ENCODE measurements around the gene CCDC9. TPM values are rescaled to one million over a fixed set of nuclear protein-coding genes. Genes with fewer than 3 reads are reported as not detected.

Gene CCDC9
- polyA plus RNA-seq, 1 experiment: 5.0 TPM

- ChIA-PET POLR2A (no interaction called here), CTCF (interaction anchor here (1.8 kb wide), 1 partner anchor 47 kb away, joined by 5 read pairs; the partner anchor contains the start of gene DHX34)
- TF ChIP-seq CTCF (IDR thresholded peaks at IDR 0.05; ENCODE audit: low read depth, low read length): no peak
- no peaks in the 10 kb centered on the region for H3K9me3 ChIP-seq (ENCODE audit: control insufficient read depth, insufficient read depth, low read length)
- no peak overlapping the region for H3K4me3 ChIP-seq (ENCODE audit: low read depth, low read length)
- no peaks in the 10 kb centered on the region for H3K27me3 ChIP-seq (ENCODE audit: control insufficient read depth, insufficient read depth, low read length)
- no peak overlapping the region for H3K27ac ChIP-seq (ENCODE audit: low read depth, low read length)
- no peak for DNase-seq (ENCODE audit: low read depth, low spot score)
These were observed 45.9 kb downstream of the CCDC9 start for GRCh38 chr19:47302249-47302648.

- Histone ChIP-seq H3K9me3 (ENCODE audit: control insufficient read depth, insufficient read depth, low read length) (no peaks in the 10 kb centered on the region), H3K27ac (ENCODE audit: low read depth, low read length) (no peak overlapping the region), H3K4me3 (ENCODE audit: low read depth, low read length) (no peak overlapping the region), H3K27me3 (ENCODE audit: control insufficient read depth, insufficient read depth, low read length) (no peaks in the 10 kb centered on the region)
- CTCF ChIA-PET: interaction anchor here (1.1 to 1.8 kb wide), 3 partner anchors 8 to 45 kb away, joined by 5 to 7 read pairs (median 6); partner anchors contain the start of gene DHX34
- POLR2A ChIA-PET: no interaction called here
- no peak for TF ChIP-seq CTCF (IDR thresholded peaks at IDR 0.05; ENCODE audit: low read depth, low read length)
- DNase-seq (ENCODE audit: low read depth, low spot score): no peak
These were observed 47.6 kb downstream of the CCDC9 start for GRCh38 chr19:47303966-47304365.

- Histone ChIP-seq H3K27ac (ENCODE audit: low read depth, low read length) (peak overlapping the region; percentile 21), H3K9me3 (ENCODE audit: control insufficient read depth, insufficient read depth, low read length) (no peaks in the 10 kb centered on the region), H3K27me3 (ENCODE audit: control insufficient read depth, insufficient read depth, low read length) (no peaks in the 10 kb centered on the region), H3K4me3 (ENCODE audit: low read depth, low read length) (peak overlapping the region; percentile 27)
- ChIA-PET CTCF (interaction anchor here (0.6 to 1.8 kb wide), 16 partner anchors 9 to 128 kb away, joined by 3 to 16 read pairs (median 4); partner anchors contain the start of gene DHX34), POLR2A (interaction anchor here (0.7 kb wide), 5 partner anchors 29 to 517 kb away, joined by 4 to 8 read pairs (median 6); partner anchors contain the start of gene SLC1A5)
- peak; percentile 98 for TF ChIP-seq CTCF (IDR thresholded peaks at IDR 0.05; ENCODE audit: low read depth, low read length)
- peak; percentile 78 for DNase-seq (ENCODE audit: low read depth, low spot score)
These were observed 49.0 kb downstream of the CCDC9 start for GRCh38 chr19:47305309-47305751.

GRCh38 chr19:47306303-47306702 lies 50.0 kb downstream of the CCDC9 start:
- POLR2A ChIA-PET: interaction anchor here (0.7 kb wide), 1 partner anchor 59 kb away, joined by 6 read pairs; no protein-coding TSS in a partner anchor
- Histone ChIP-seq H3K4me3 (ENCODE audit: low read depth, low read length) (no peak overlapping the region), H3K9me3 (ENCODE audit: control insufficient read depth, insufficient read depth, low read length) (no peaks in the 10 kb centered on the region), H3K27me3 (ENCODE audit: control insufficient read depth, insufficient read depth, low read length) (no peaks in the 10 kb centered on the region), H3K27ac (ENCODE audit: low read depth, low read length) (no peak overlapping the region)
- CTCF ChIA-PET: interaction anchor here (0.6 to 0.9 kb wide), 2 partner anchors 13 to 43 kb away, joined by 3 to 4 read pairs; partner anchors contain the start of gene DHX34
- DNase-seq (ENCODE audit: low read depth, low spot score): no peak
- TF ChIP-seq CTCF (IDR thresholded peaks at IDR 0.05; ENCODE audit: low read depth, low read length): no peak

GRCh38 chr19:47309038-47309437 lies 52.7 kb downstream of the CCDC9 start:
- Histone ChIP-seq H3K27ac (ENCODE audit: low read depth, low read length) (no peak overlapping the region), H3K27me3 (ENCODE audit: control insufficient read depth, insufficient read depth, low read length) (no peaks in the 10 kb centered on the region), H3K9me3 (ENCODE audit: control insufficient read depth, insufficient read depth, low read length) (no peaks in the 10 kb centered on the region), H3K4me3 (ENCODE audit: low read depth, low read length) (no peak overlapping the region)
- DNase-seq (ENCODE audit: low read depth, low spot score): no peak
- ChIA-PET POLR2A (interaction anchor here (0.7 kb wide), 1 partner anchor 43 kb away, joined by 9 read pairs; no protein-coding TSS in a partner anchor), CTCF (interaction anchor here (0.9 to 1.9 kb wide), 4 partner anchors 16 to 83 kb away, joined by 3 to 14 read pairs (median 5); partner anchors contain the start of gene DHX34)
- no peak for TF ChIP-seq CTCF (IDR thresholded peaks at IDR 0.05; ENCODE audit: low read depth, low read length)

Data from AG04450 (cell line).